Measurements from ENCODE around the gene PRL. TPM values are rescaled to one million over a fixed set of nuclear protein-coding genes. Genes with fewer than 3 reads are reported as not detected.

PRL gene
- not detected for total RNA-seq
- not detected for total RNA-seq (2013)

DNA sequence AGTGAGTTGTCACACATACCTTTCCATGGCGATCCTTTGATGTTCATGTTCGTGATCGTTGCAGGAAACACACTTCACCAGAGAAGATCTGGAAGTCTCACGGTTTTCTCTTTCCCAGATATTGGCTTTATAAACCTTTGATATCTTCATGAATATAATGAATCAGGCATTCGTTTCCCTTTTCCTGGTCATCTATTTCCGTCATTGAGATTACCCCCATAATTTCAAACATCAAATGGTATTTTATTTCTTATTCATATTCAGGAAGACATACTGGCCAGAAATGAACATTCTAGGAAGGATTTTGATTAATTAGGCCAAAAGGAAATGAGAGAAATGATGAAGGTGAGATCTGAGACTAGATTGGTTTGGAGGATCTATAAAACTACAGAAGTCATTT, at the start of gene PRL:
TSS of gene PRL (minus strand) at position 101 of the 400 bp plus-strand sequence. CDS start at position 47, 54 bp downstream.
- H3K4me1 Mint-ChIP-seq = no peaks in the 10 kb centered on the region
- TF ChIP-seq, protein P1, sequence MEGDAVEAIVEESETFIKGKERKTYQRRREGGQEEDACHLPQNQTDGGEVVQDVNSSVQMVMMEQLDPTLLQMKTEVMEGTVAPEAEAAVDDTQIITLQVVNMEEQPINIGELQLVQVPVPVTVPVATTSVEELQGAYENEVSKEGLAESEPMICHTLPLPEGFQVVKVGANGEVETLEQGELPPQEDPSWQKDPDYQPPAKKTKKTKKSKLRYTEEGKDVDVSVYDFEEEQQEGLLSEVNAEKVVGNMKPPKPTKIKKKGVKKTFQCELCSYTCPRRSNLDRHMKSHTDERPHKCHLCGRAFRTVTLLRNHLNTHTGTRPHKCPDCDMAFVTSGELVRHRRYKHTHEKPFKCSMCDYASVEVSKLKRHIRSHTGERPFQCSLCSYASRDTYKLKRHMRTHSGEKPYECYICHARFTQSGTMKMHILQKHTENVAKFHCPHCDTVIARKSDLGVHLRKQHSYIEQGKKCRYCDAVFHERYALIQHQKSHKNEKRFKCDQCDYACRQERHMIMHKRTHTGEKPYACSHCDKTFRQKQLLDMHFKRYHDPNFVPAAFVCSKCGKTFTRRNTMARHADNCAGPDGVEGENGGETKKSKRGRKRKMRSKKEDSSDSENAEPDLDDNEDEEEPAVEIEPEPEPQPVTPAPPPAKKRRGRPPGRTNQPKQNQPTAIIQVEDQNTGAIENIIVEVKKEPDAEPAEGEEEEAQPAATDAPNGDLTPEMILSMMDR (IDR thresholded peaks at IDR 0.05) = no peak
- H3K36me3 Mint-ChIP-seq = no peaks in the 10 kb centered on the region
- H3K4me3 Mint-ChIP-seq = no peak within 1 kb of the TSS
- H3K27ac Mint-ChIP-seq = no peak within 1 kb of the TSS
- H3K4me3 ChIP-seq (ENCODE audit: low read length) = no peak within 1 kb of the TSS
- H3K9me3 Mint-ChIP-seq = no peaks in the 10 kb centered on the region
- H3K27me3 ChIP-seq (ENCODE audit: control insufficient read depth, insufficient read depth, low read length) = no peaks in the 10 kb centered on the region
- intact Hi-C loops (cut with micrococcal nuclease) = no loop called here
- no peaks in the 10 kb centered on the region for H3K27me3 Mint-ChIP-seq (ENCODE audit: low read depth in 2 of 2)
- H3K27ac ChIP-seq (ENCODE audit: low read length) = no peak within 1 kb of the TSS
- ATAC-seq (no peak), DNase-seq (no peak)
- 93% methylated on average over 6 of the region's 6 CpGs for WGBS (ENCODE audit: insufficient coverage)
- no peaks in the 10 kb centered on the region for H3K4me1 ChIP-seq (ENCODE audit: control insufficient read depth, insufficient read depth, low read length)
- H3K36me3 ChIP-seq (ENCODE audit: control insufficient read depth, insufficient read depth, low read length) = no peaks in the 10 kb centered on the region
- H3K9me3 ChIP-seq (ENCODE audit: control insufficient read depth, insufficient read depth, low read length) = peaks cover 3% of the 10 kb centered on the region

DNA sequence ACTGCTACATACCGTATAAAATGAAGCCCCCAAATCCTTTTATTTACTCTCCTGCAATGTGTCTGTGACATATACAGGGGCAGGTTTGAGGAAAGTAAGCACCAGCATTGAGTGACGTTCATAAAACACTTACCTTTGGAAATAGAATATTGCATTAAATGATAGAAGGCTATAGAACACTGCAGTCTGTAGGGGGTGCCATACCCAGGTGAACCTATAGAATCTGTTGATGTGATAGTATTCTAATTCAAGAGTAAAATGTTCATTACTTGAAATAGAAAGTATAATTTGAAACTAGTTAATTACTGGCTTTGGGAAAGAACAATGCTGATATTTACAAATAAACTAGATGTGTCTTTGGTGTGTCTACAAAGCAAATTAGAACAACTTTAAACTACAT, 47.0 kb upstream of the PRL start:
- H3K27ac ChIP-seq (ENCODE audit: low read length) = no peak overlapping the region
- Mint-ChIP-seq H3K27ac (no peak overlapping the region), H3K36me3 (no peaks in the 10 kb centered on the region)

DNA sequence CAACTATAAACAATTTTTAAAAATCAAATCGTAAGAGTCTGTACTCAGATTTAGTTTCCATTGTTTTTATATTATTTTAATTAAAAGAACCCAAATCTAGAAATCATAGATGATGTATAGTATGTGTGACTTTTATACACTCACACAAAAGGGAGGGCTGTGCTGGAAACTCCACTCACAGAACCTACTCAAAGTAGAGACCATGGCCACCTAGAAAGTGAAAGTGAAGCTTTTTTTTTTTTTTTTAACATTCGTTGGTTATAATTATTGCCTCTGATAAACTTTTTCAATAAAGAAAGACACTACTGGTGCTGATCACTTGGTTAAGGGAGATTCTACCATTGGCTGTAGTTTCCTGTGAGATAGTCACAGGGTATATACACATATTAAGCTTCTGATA, 37.9 kb upstream of the PRL start:
- ATAC-seq = no peak
- TF ChIP-seq, protein P1 (IDR thresholded peaks at IDR 0.05) = no peak
- Mint-ChIP-seq H3K27me3 (ENCODE audit: low read depth in 2 of 2) (no peaks in the 10 kb centered on the region), H3K4me1 (no peaks in the 10 kb centered on the region), H3K27ac (no peak overlapping the region), H3K9me3 (peaks cover 2 to 3% of the 10 kb centered on the region in 2 donors), H3K4me3 (no peak overlapping the region), H3K36me3 (no peaks in the 10 kb centered on the region)
- Histone ChIP-seq H3K4me3 (ENCODE audit: low read length) (no peak overlapping the region), H3K9me3 (ENCODE audit: control insufficient read depth, insufficient read depth, low read length) (no peaks in the 10 kb centered on the region), H3K4me1 (ENCODE audit: control insufficient read depth, insufficient read depth, low read length) (no peaks in the 10 kb centered on the region), H3K27ac (ENCODE audit: low read length) (no peak overlapping the region), H3K36me3 (ENCODE audit: control insufficient read depth, insufficient read depth, low read length) (no peaks in the 10 kb centered on the region), H3K27me3 (ENCODE audit: control insufficient read depth, insufficient read depth, low read length) (no peaks in the 10 kb centered on the region)
- intact Hi-C loops (cut with micrococcal nuclease) = no loop called here
- no CpG with 5 or more reads among the region's 2 CpGs for WGBS (ENCODE audit: insufficient coverage)
- DNase-seq = no peak

More for the DNA sequence above, 47.0 kb upstream of the PRL start:
- Mint-ChIP-seq H3K27me3 (ENCODE audit: low read depth in 2 of 2) (no peaks in the 10 kb centered on the region), H3K4me1 (no peaks in the 10 kb centered on the region), H3K4me3 (no peak overlapping the region), H3K9me3 (peaks cover 0 to 14% of the 10 kb centered on the region in 2 donors)
- intact Hi-C loops (cut with micrococcal nuclease) = no loop called here
- TF ChIP-seq, protein P1 (IDR thresholded peaks at IDR 0.05) = no peak
- whole genome bisulfite sequencing (ENCODE audit: insufficient coverage) = 95% methylated on average over 2 of the region's 2 CpGs
- H3K27me3 ChIP-seq (ENCODE audit: control insufficient read depth, insufficient read depth, low read length) = no peaks in the 10 kb centered on the region
- no peaks in the 10 kb centered on the region for H3K36me3 ChIP-seq (ENCODE audit: control insufficient read depth, insufficient read depth, low read length)
- H3K4me3 ChIP-seq (ENCODE audit: low read length) = no peak overlapping the region
- ATAC-seq (no peak), DNase-seq (no peak)
- peaks cover 3% of the 10 kb centered on the region for H3K9me3 ChIP-seq (ENCODE audit: control insufficient read depth, insufficient read depth, low read length)
- no peaks in the 10 kb centered on the region for H3K4me1 ChIP-seq (ENCODE audit: control insufficient read depth, insufficient read depth, low read length)

DNA sequence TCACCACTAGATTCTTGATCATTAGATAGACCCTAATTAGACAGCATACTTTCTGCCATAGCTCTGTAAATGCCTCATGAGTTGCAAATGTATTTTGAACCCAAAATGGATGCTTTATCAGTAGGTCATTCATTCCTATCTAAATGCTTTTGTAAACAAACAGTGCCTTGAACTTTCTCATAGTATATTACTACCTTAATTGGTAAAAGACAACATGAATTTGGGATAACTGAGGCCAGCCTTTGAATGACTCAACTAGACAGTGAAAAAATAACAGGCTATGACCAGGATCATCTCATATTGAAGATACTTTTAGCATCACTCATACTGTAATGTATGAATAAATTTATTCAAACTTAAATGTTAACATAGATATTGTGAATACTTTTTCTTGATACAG, 37.0 kb upstream of the PRL start:
- Mint-ChIP-seq H3K27me3 (ENCODE audit: low read depth in 2 of 2) (no peaks in the 10 kb centered on the region), H3K4me1 (no peaks in the 10 kb centered on the region), H3K36me3 (no peaks in the 10 kb centered on the region), H3K9me3 (peaks cover 6% of the 10 kb centered on the region in 2 donors), H3K27ac (no peak overlapping the region), H3K4me3 (no peak overlapping the region)
- no peak overlapping the region for H3K4me3 ChIP-seq (ENCODE audit: low read length)
- H3K36me3 ChIP-seq (ENCODE audit: control insufficient read depth, insufficient read depth, low read length) = no peaks in the 10 kb centered on the region
- TF ChIP-seq, protein P1 (IDR thresholded peaks at IDR 0.05) = no peak
- no peak overlapping the region for H3K27ac ChIP-seq (ENCODE audit: low read length)
- H3K27me3 ChIP-seq (ENCODE audit: control insufficient read depth, insufficient read depth, low read length) = no peaks in the 10 kb centered on the region
- intact Hi-C loops (cut with micrococcal nuclease) = no loop called here
- DNase-seq = no peak
- no peaks in the 10 kb centered on the region for H3K4me1 ChIP-seq (ENCODE audit: control insufficient read depth, insufficient read depth, low read length)
- no peaks in the 10 kb centered on the region for H3K9me3 ChIP-seq (ENCODE audit: control insufficient read depth, insufficient read depth, low read length)
- no peak for ATAC-seq

Measured in natural killer cell (primary cell).